ENCODE measurements around the gene NME4. TPM values are rescaled to one million over a fixed set of nuclear protein-coding genes. Genes with fewer than 3 reads are reported as not detected.

The NME4 gene
- total and polyA plus RNA-seq, 8 donors, result 11.0 to 68.6 (median 22.6) TPM

DNA sequence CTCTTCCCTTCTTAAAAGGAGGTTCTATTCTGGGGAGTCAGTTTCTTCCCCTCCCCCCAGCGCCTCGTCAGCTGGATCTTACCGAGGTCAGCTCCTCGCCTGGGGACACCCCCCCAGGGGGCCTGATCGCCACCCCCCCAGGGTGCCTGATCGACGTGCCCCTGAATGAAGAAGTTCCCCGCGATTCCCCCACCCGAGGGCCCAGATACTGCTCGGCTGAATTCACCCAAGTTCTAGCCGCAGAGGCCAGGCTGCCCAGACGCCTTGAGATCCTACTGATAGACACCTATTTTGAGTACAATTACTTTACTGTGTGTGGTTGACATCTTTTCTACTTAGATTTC is 29.9 kb downstream of the NME4 start:
- Histone ChIP-seq H3K4me3 (peak overlapping the region; percentile 35 to 81 (median 62)), H3K36me3 (no peaks in the 10 kb centered on the region), H3K27ac (peak overlapping the region; percentile 76 to 93 (median 84)), H3K9me3 (no peaks in the 10 kb centered on the region), H3K4me1 (peaks cover 6 to 16% (median 14%) of the 10 kb centered on the region in 3 donors), H3K27me3 (no peaks in the 10 kb centered on the region)
- WGBS, 2 donors, result 5 to 6% methylated on average over 8 to 13 of the region's 13 CpGs
- intact Hi-C loops (cut with DNase I), result no loop called here
- ATAC-seq (peak in 3 of 4 donors; percentile 2 to 16 (median 6)), DNase-seq (no peak), FAIRE-seq (no peak)
- TF ChIP-seq, protein P1, sequence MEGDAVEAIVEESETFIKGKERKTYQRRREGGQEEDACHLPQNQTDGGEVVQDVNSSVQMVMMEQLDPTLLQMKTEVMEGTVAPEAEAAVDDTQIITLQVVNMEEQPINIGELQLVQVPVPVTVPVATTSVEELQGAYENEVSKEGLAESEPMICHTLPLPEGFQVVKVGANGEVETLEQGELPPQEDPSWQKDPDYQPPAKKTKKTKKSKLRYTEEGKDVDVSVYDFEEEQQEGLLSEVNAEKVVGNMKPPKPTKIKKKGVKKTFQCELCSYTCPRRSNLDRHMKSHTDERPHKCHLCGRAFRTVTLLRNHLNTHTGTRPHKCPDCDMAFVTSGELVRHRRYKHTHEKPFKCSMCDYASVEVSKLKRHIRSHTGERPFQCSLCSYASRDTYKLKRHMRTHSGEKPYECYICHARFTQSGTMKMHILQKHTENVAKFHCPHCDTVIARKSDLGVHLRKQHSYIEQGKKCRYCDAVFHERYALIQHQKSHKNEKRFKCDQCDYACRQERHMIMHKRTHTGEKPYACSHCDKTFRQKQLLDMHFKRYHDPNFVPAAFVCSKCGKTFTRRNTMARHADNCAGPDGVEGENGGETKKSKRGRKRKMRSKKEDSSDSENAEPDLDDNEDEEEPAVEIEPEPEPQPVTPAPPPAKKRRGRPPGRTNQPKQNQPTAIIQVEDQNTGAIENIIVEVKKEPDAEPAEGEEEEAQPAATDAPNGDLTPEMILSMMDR (IDR thresholded peaks at IDR 0.05), result no peak

DNA sequence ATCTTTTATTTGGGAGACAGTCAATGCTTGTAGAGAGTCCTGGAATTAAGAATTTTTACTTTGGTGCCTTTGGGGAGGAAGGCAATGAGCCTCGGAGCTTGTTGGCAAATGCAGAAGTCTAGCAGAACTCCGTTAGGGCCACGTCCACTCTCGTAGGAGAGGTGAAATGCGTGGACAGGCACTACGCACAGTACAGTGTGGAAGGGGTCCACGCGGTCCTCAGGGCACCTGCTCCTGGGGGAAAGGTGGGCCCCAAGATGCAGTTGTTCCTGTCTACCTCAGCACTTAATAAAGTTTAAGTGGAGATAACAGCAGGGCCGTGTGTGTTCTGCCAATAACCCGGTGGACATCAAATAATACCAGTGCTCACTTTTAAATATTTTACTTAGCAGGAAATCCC is 30.3 kb downstream of the NME4 start:
- Histone ChIP-seq H3K4me1 (peaks cover 6 to 16% (median 14%) of the 10 kb centered on the region in 3 donors), H3K9me3 (no peaks in the 10 kb centered on the region), H3K27ac (peak overlapping the region in 3 of 4 donors; percentile 76 to 87 (median 80)), H3K36me3 (no peaks in the 10 kb centered on the region), H3K4me3 (peak overlapping the region; percentile 35 to 81 (median 62)), H3K27me3 (no peaks in the 10 kb centered on the region)
- ATAC-seq (peak in 1 of 4 donors; percentile 1), FAIRE-seq (no peak), DNase-seq (peak in 1 of 6 donors; percentile 42)
- 19 to 21% methylated on average over 10 of the region's 10 CpGs for WGBS, 2 donors
- intact Hi-C loops (cut with DNase I), result no loop called here
- TF ChIP-seq, protein P1 (IDR thresholded peaks at IDR 0.05), result no peak

DNA sequence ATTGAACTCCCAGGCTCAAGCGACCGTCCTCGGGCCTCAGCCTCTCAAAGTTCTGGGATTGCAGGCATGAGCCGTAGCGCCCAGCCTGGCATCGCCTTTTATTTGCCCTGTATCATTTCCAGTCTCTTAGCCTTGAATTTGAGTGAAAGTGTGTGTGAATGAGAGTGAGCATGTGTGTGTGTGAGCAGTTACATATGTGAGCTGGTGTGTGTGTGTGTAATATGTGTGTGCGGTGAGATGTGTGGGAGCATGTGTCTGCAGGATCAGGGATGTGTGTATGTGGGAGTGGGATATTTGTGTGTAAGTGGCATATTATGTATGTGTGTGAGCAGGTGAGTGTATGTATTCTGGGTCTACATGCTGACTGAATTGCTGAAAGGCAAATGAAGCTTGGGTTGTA is 33.9 kb downstream of the NME4 start:
- 51 to 61% methylated on average over 7 of the region's 7 CpGs for WGBS, 2 donors
- no peak overlapping the region for H3K4me3 ChIP-seq
- TF ChIP-seq, protein P1 (IDR thresholded peaks at IDR 0.05), result no peak
- DNase-seq (peak in 1 of 6 donors; percentile 14), ATAC-seq (no peak), FAIRE-seq (no peak)
- H3K27me3 ChIP-seq, result no peaks in the 10 kb centered on the region
- peaks cover 0 to 12% (median 10%) of the 10 kb centered on the region in 3 donors for H3K4me1 ChIP-seq
- no peaks in the 10 kb centered on the region for H3K9me3 ChIP-seq
- intact Hi-C loops (cut with DNase I), result no loop called here
- no peaks in the 10 kb centered on the region for H3K36me3 ChIP-seq
- no peak overlapping the region for H3K27ac ChIP-seq

DNA sequence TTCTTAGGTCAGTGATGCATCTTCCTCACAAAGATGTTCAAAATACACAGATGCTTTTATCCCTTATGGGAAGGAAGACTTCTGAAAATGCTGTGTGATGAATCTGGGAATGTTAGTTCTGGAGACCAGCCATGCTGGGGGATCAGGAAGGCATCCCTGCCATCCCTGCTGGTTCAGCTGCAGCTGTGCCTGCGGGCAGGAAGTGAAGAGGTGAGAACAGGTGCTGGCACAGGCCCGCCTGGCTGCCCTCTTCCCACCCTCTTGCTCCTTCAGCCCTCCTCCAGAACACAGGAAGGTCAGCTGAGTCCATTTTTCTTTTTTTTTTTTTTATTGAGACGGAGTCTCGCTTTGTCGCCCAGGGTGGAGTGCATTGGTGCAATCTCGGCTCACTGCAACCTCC is 43.6 kb downstream of the NME4 start:
- 82 to 87% methylated on average over 6 of the region's 6 CpGs for WGBS, 2 donors
- DNase-seq, result peak in 1 of 6 donors; percentile 16
- TF ChIP-seq, protein P1 (IDR thresholded peaks at IDR 0.05), result no peak
- no peaks in the 10 kb centered on the region for H3K27me3 ChIP-seq
- H3K27ac ChIP-seq, result no peak overlapping the region
- no peaks in the 10 kb centered on the region for H3K9me3 ChIP-seq
- ATAC-seq, result peak in 1 of 4 donors; percentile 13
- intact Hi-C loops (cut with DNase I), result no loop called here
- no peak overlapping the region for H3K4me3 ChIP-seq
- H3K36me3 ChIP-seq, result no peaks in the 10 kb centered on the region
- FAIRE-seq, result no peak
- H3K4me1 ChIP-seq, result no peaks in the 10 kb centered on the region

DNA sequence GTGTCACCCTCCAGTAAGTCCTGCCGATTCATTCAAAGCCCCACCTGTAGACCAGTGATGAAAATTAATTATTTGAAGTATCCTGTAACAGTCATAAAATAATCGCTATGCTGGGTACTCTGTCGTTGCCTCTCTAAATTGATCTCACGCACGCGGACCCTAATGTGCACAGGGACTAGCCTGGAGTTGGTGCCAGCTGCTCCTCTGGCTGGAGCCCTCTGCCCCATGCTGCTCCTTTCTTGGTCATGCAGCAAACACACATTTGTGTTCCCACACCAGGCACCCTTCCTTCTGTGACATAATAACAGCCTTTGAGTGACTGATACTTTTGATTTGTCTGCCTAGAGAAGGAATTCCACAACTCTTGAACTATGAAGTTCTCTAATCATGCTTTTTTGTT is 44.4 kb downstream of the NME4 start:
- Histone ChIP-seq H3K27ac (no peak overlapping the region), H3K4me1 (no peaks in the 10 kb centered on the region), H3K36me3 (no peaks in the 10 kb centered on the region), H3K4me3 (no peak overlapping the region), H3K9me3 (no peaks in the 10 kb centered on the region), H3K27me3 (no peaks in the 10 kb centered on the region)
- WGBS, 2 donors, result 85 to 94% methylated on average over 6 of the region's 6 CpGs
- ATAC-seq (no peak), DNase-seq (peak in 1 of 6 donors; percentile 8), FAIRE-seq (no peak)
- TF ChIP-seq, protein P1 (IDR thresholded peaks at IDR 0.05), result no peak
- intact Hi-C loops (cut with DNase I), result no loop called here
